ENCODE results near the gene PWP1.

GRCh38 chr12:107657621-107658020 lies 28.0 kb upstream of the PWP1 start:
- TF ChIP-seq CTCF (IDR thresholded peaks at IDR 0.05) (no peak), EZH2 (IDR thresholded peaks at IDR 0.05; ENCODE audit: borderline replicate concordance, insufficient read depth, low read depth, low read length, poor library complexity, severe bottlenecking) (no peak)
